Muscle layer of duodenum (tissue), 2 donors: ENCODE results near the gene TRIM56.
"Not testable (repeated sequence)": the region's sequence is repeated elsewhere in the genome, so short reads cannot be mapped to it uniquely, and the experiment has no call there.

Experiments used
- H3K27ac ChIP-seq: one replicate; pipeline ENCODE4 v1.7.0; 2013; ENCODE audit warnings: mild to moderate bottlenecking, low read length
- H3K27me3 ChIP-seq: one replicate; pipeline ENCODE4 v1.7.0; 2013; ENCODE audit warnings: low read depth, mild to moderate bottlenecking, control low read depth, low read length
- H3K36me3 ChIP-seq, 2 donors: one replicate each; pipeline ENCODE4 v1.7.0; 2013; ENCODE audit warnings: low read length in 2 of 2, control low read depth in 1 of 2, mild to moderate bottlenecking in 1 of 2; ENCODE audit not compliant: insufficient read depth in 2 of 2, control insufficient read depth in 1 of 2
- H3K4me1 ChIP-seq, 2 donors: one replicate each; pipeline ENCODE4 v1.7.0; 2013; ENCODE audit warnings: low read length in 2 of 2, mild to moderate bottlenecking in 2 of 2, control low read depth in 1 of 2, moderate library complexity in 1 of 2; ENCODE audit not compliant: insufficient read depth in 2 of 2, control insufficient read depth in 1 of 2
- H3K4me3 ChIP-seq, 2 donors: one replicate each; pipeline ENCODE4 v1.7.0; 2013; ENCODE audit warnings: low read length in 2 of 2, low read depth in 1 of 2, mild to moderate bottlenecking in 1 of 2
- H3K9me3 ChIP-seq, 2 donors: one replicate each; pipeline ENCODE4 v1.7.0; 2013; ENCODE audit warnings: low read length in 2 of 2, control low read depth in 1 of 2, mild to moderate bottlenecking in 1 of 2; ENCODE audit not compliant: control insufficient read depth in 1 of 2
- donor health status: healthy.

TRIM56 gene

DNA sequence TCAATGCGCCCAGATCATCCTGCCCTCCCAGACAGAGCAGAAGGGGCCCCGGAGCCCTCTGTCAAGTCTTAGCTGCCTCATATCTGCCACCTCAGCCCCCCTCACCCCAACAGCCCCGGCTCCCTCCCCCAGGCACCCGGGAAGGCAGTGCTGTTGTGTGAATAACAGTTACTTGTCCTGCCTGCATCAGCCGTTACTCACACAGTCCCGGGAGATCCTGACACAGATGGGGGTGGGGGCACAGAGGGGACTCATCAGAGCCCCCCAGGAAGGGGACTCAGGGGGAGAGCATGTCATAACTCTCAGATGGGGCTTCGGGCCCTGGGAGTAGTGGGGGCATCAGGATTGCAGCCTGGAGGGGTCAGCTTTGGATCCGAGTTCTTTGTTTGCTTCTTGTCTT is 29.2 kb downstream of the TRIM56 start:
- Histone ChIP-seq H3K27me3 (no peaks in the 10 kb centered on the region), H3K27ac (no peak overlapping the region), H3K36me3 (no peaks in the 10 kb centered on the region), H3K9me3 (no peaks in the 10 kb centered on the region), H3K4me3 (no peak overlapping the region), H3K4me1 (no peaks in the 10 kb centered on the region)

GRCh38 chr7:101115215-101115614 is 29.9 kb downstream of the TRIM56 start:
- H3K9me3 ChIP-seq = no peaks in the 10 kb centered on the region
- H3K27ac ChIP-seq = no peak overlapping the region
- H3K4me3 ChIP-seq = no peak overlapping the region
- no peaks in the 10 kb centered on the region for H3K36me3 ChIP-seq
- H3K4me1 ChIP-seq = no peaks in the 10 kb centered on the region
- H3K27me3 ChIP-seq = no peaks in the 10 kb centered on the region

DNA sequence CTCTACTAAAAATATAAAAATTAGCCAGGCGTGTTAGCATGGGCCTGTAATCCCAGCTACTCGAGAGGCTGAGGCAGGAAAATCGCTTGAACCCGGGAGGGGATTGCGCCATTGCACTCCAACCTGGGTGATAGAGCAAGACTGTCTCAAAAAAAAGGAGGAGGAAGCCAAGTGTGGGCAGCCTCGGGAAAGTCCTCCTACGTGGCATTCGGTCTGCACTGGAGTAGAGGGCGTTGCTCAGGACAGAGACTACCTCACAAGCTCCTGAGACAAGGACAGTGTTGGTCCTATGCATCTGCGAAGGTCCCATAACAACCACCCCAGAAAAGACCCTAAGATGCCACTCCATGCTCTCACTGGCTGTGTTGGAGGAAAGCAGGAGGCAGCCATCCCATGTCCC is 31.6 kb downstream of the TRIM56 start:
- Histone ChIP-seq H3K27me3 (no peaks in the 10 kb centered on the region), H3K4me3 (no peak overlapping the region), H3K4me1 (no peaks in the 10 kb centered on the region), H3K9me3 (no peaks in the 10 kb centered on the region), H3K36me3 (no peaks in the 10 kb centered on the region), H3K27ac (no peak overlapping the region)

- Histone ChIP-seq H3K27ac (no peak overlapping the region), H3K27me3 (no peaks in the 10 kb centered on the region), H3K9me3 (no peaks in the 10 kb centered on the region), H3K4me3 (no peak overlapping the region), H3K4me1 (peaks cover 0 to 8% of the 10 kb centered on the region in 2 donors), H3K36me3 (no peaks in the 10 kb centered on the region)
These were observed 33.6 kb downstream of the TRIM56 start for GRCh38 chr7:101118856-101119255.

- H3K27ac ChIP-seq = no peak overlapping the region
- H3K9me3 ChIP-seq = no peaks in the 10 kb centered on the region
These were observed 34.6 kb downstream of the TRIM56 start for GRCh38 chr7:101119876-101120275.

DNA sequence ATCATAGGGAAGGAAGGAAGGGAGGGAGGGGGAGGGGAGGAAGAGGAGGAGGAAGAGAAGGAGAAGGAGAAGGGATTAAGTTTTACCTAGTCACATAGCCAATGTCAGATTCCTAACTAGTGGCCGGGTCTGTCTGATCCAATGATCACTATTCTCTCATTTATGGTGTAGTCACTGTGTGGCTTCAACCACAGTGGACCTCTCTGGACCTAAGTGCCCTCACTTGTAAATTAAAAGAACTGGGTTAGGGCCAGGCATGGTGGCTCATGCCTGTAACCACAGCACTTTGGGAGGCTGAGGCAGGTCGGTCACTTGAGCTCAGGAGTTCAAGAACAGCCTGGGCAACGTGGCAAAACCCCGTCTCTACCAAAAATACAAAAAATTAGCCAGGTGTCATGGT is 35.0 kb downstream of the TRIM56 start:
- no peak overlapping the region for H3K4me3 ChIP-seq
- no peaks in the 10 kb centered on the region for H3K9me3 ChIP-seq
- peaks cover 0 to 11% of the 10 kb centered on the region in 2 donors for H3K4me1 ChIP-seq
- H3K36me3 ChIP-seq = no peaks in the 10 kb centered on the region
- H3K27me3 ChIP-seq = no peaks in the 10 kb centered on the region
- H3K27ac ChIP-seq = no peak overlapping the region

More at GRCh38 chr7:101119876-101120275, 34.6 kb downstream of the TRIM56 start:
- H3K36me3 ChIP-seq = no peaks in the 10 kb centered on the region
- peaks cover 0 to 11% of the 10 kb centered on the region in 2 donors for H3K4me1 ChIP-seq
- no peak overlapping the region for H3K4me3 ChIP-seq
- H3K27me3 ChIP-seq = no peaks in the 10 kb centered on the region

- Histone ChIP-seq H3K4me3 (peak overlapping the region; percentile 47 to 64), H3K4me1 (peaks cover 0 to 17% of the 10 kb centered on the region in 2 donors), H3K27ac (peak overlapping the region; percentile 97)
- not testable (repeated sequence) for H3K9me3 ChIP-seq, H3K27me3 ChIP-seq, H3K36me3 ChIP-seq
These were observed 36.3 kb downstream of the TRIM56 start for GRCh38 chr7:101121631-101121990.

- Histone ChIP-seq H3K36me3 (no peaks in the 10 kb centered on the region), H3K9me3 (no peaks in the 10 kb centered on the region), H3K27ac (peak overlapping the region; percentile 97), H3K4me1 (peaks cover 1 to 24% of the 10 kb centered on the region in 2 donors), H3K27me3 (no peaks in the 10 kb centered on the region), H3K4me3 (peak overlapping the region; percentile 47 to 64)
These were observed 37.0 kb downstream of the TRIM56 start for GRCh38 chr7:101121991-101122932.

DNA sequence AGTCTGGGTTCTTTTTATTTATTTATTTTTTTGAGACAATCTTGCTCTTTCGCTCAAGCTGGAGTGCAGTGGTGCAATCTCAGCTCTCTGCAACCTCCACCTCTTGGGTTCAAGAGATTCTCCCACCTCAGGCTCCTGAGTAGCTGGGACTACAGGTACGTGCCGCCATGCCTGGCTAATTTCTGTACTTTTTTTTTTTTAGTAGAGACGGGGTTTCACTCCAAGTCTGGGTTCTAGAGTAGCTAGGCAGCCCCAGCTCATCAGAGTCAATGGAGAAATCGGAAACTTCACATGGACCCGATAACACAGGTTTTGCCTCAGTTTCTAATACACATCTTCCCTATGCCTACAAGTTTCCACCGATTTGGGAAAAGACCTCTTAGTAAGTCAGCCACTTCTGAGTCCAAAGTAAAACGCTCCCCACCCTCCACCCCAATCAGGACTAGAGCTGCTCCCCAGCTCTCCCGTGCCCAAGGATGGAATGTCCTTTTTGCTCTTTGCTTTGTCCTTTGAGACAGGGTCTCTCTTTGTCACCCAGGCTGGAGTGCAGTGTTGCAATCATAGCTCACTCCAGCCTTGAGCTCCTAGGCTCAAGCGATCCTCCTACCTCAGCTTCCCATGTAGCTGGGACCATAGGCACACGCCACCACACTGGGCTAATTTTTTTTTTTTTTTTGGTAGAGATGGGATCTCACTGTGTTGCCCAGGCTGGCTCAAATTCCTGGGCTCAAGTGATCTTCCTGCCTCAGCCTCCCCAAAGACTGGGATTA is 37.8 kb downstream of the TRIM56 start:
- no peaks in the 10 kb centered on the region for H3K9me3 ChIP-seq
- H3K4me3 ChIP-seq = peak overlapping the region in 1 of 2 donors; percentile 47
- H3K27ac ChIP-seq = peak overlapping the region; percentile 97
- no peaks in the 10 kb centered on the region for H3K36me3 ChIP-seq
- H3K4me1 ChIP-seq = peaks cover 3 to 32% of the 10 kb centered on the region in 2 donors
- no peaks in the 10 kb centered on the region for H3K27me3 ChIP-seq

GRCh38 chr7:101123703-101124068 is 38.4 kb downstream of the TRIM56 start:
- Histone ChIP-seq H3K36me3 (no peaks in the 10 kb centered on the region), H3K27me3 (no peaks in the 10 kb centered on the region), H3K27ac (no peak overlapping the region), H3K9me3 (no peaks in the 10 kb centered on the region), H3K4me3 (no peak overlapping the region), H3K4me1 (peaks cover 3 to 32% of the 10 kb centered on the region in 2 donors)

DNA sequence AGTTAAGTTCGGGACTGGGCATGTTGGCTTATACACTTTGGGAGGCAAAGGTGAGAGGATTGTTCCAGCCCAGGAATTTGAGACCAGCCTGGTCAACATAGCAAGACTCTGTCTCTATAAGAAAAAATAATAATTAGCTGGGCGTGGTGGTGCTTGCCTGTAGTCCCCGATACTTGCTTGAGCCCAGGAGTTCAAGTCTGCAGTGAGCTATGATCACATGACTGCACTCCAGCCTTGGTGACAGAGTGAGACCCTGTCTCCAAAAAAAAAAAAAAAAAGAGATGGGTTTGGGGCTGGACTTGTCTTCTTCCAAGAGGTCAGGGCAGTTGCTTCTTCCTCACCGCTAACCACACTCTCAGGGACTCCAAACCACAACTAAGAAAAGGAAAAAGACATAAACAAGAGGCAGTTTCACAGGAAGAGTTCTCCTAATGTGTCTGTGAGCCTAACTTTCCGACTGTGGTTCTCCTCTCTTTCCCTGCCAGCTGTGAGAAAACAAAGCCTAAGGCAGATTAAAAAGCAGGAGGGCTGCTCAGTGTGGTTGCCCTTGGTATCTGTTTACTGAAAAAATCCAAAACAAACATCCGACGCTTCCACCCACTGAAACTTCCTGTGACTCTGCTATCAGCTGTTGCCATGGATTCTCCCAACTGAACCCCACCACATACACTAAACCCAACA is 39.2 kb downstream of the TRIM56 start:
- peak overlapping the region; percentile 2 for H3K27ac ChIP-seq
- H3K36me3 ChIP-seq = no peaks in the 10 kb centered on the region
- H3K27me3 ChIP-seq = no peaks in the 10 kb centered on the region
- no peak overlapping the region for H3K4me3 ChIP-seq
- peaks cover 3 to 32% of the 10 kb centered on the region in 2 donors for H3K4me1 ChIP-seq
- H3K9me3 ChIP-seq = no peaks in the 10 kb centered on the region
